Prostate gland (tissue), 2 donors: ENCODE measurements around the gene C12orf60. TPM values are rescaled to one million over a fixed set of nuclear protein-coding genes. Genes with fewer than 3 reads are reported as not detected.

Source experiments
- total RNA-seq, 2 donors: library from RNA; depleted of rRNA; stranded (reverse); fragments of >200 nt; gene quantifications; one replicate each; pipeline ENCODE4 v1.1.0, GENCODE V29; 2016

Gene C12orf60
- total RNA-seq, 2 donors from 2014 or later = 2.0 to 2.6 TPM

Other genes starting within 250 kb of the C12orf60 start
- gene PLBD1, start 235.8 kb upstream of the C12orf60 start, total RNA-seq = 10 to 100 TPM in 1 of 2 donors, 1 to 10 TPM in 1; 5.7 to 19.5 TPM
- gene GUCY2C, start 107.1 kb upstream of the C12orf60 start, total RNA-seq = under 1 TPM in 1 of 2 donors, not detected in 1; 0.11 TPM
- 10 to 100 TPM; 29.6 to 29.8 TPM for gene WBP11, start 192 bp upstream of the C12orf60 start, total RNA-seq
- gene SMCO3, start 10.5 kb downstream of the C12orf60 start, total RNA-seq = 1 to 10 TPM in 1 of 2 donors, not detected in 1; 2.2 TPM
- under 1 TPM; 0.68 to 0.82 TPM for gene ART4, start 39.9 kb downstream of the C12orf60 start, total RNA-seq
- 100 to 1,000 TPM; 233 to 388 TPM for gene MGP, start 82.2 kb downstream of the C12orf60 start, total RNA-seq
- gene ERP27, start 134.9 kb downstream of the C12orf60 start, total RNA-seq = 1 to 10 TPM in 1 of 2 donors, under 1 TPM in 1; 0.57 to 2.3 TPM
- gene ARHGDIB, start 157.9 kb downstream of the C12orf60 start, total RNA-seq = 10 to 100 TPM; 40.2 to 65.9 TPM
- gene PDE6H, start 169.4 kb downstream of the C12orf60 start, total RNA-seq = not detected